GM12878 (cell line): ENCODE data around the gene CASK. TPM values are rescaled to one million over a fixed set of nuclear protein-coding genes. Genes with fewer than 3 reads are reported as not detected.

Experiments used
- ATAC-seq: fragments of 200-7000 bp; cut with Tn5 transposase; 3 replicates; pipeline ENCODE4 v1.9.1; 2020; ENCODE audit warnings: mild to moderate bottlenecking, moderate library complexity
- BruUV-seq: library from RNA; stranded (reverse); fragments of 400-500 nt; replicated peaks from 2 replicates; lab custom pipeline; 2021; lab: Mats Ljungman, UMichigan
- CTCF ChIA-PET: fragments of 300-600 bp; sonication (Branson Sonifier 250); formaldehyde crosslinking; extraction: SDS; loops from one replicate; lab custom pipeline; 2021; ENCODE audit warnings: inconsistent platforms; lab: Yijun Ruan, JAX
- POLR2A ChIA-PET: fragments of 350-600 bp; formaldehyde crosslinking; extraction: SDS; loops from one replicate; lab custom pipeline; 2021; ENCODE audit warnings: inconsistent platforms; lab: Charles Lee
- RAD21 ChIA-PET: fragments of 300-600 bp; sonication (Branson Sonifier 250); formaldehyde crosslinking; loops from one replicate; lab custom pipeline; 2023; ENCODE audit warnings: antibody characterized with exemption; ENCODE audit not compliant: unreplicated experiment; lab: Charles Lee
- SMC1A ChIA-PET: fragments of 300-600 bp; sonication (Branson Sonifier 250); formaldehyde crosslinking; loops from one replicate; lab custom pipeline; 2023; ENCODE audit not compliant: unreplicated experiment, uncharacterized antibody; lab: Charles Lee
- DNase-seq: peaks from one replicate; pipeline ENCODE4 v3.0.0-alpha.2; 2011; ENCODE audit warnings: low read depth, low spot score
- FAIRE-seq: peaks from 3 replicates; lab custom pipeline; 2011; peaks lifted over from hg19 to GRCh38; lab: Jason Lieb, UNC
- H2AFZ ChIP-seq: 2 replicates; pipeline ENCODE4 v1.6.0; 2011; ENCODE audit warnings: low read depth, low read length, control low read depth; ENCODE audit not compliant: control insufficient read depth
- H3K27ac ChIP-seq: 2 replicates; pipeline ENCODE4 v1.5.1; 2011; ENCODE audit warnings: control low read depth; ENCODE audit not compliant: control insufficient read depth, insufficient read depth
- H3K27me3 ChIP-seq, 2 experiments: replicated peaks in 1 of 2; 2 replicates each; pipeline versions ENCODE4 v1.6.0 to v1.6.1; 2011; ENCODE audit warnings: low read length in 1 of 2; ENCODE audit not compliant: control insufficient read depth in 2 of 2, insufficient read depth in 2 of 2
- H3K36me3 ChIP-seq, 2 experiments: 2 replicates each; pipeline ENCODE4 v1.5.1; 2011; ENCODE audit warnings: low read length in 1 of 2; ENCODE audit not compliant: control insufficient read depth in 2 of 2, insufficient read depth in 2 of 2
- H3K4me1 ChIP-seq: 2 replicates; pipeline ENCODE4 v1.6.1; 2011; ENCODE audit warnings: mild to moderate bottlenecking, low read length, moderate library complexity, mixed read lengths; ENCODE audit not compliant: control insufficient read depth, insufficient read depth
- H3K4me2 ChIP-seq: 2 replicates; pipeline ENCODE4 v1.6.0; 2011; ENCODE audit warnings: control low read depth; ENCODE audit not compliant: control insufficient read depth, insufficient read depth
- H3K4me3 ChIP-seq: fragments of 200-600 bp; sonication (generic); 2 replicates; pipeline ENCODE4 v1.5.1; 2016
- H3K79me2 ChIP-seq: 2 replicates; pipeline ENCODE4 v1.6.0; 2011; ENCODE audit warnings: low read length; ENCODE audit not compliant: control insufficient read depth, insufficient read depth
- H3K9ac ChIP-seq: 2 replicates; pipeline ENCODE4 v1.8.0; 2011; ENCODE audit warnings: low read length, control low read depth, mixed read lengths; ENCODE audit not compliant: control insufficient read depth, insufficient read depth
- H3K9me3 ChIP-seq: replicated peaks from 3 replicates; pipeline ENCODE4 v1.5.1; 2011; ENCODE audit warnings: mild to moderate bottlenecking, low read length; ENCODE audit not compliant: control insufficient read depth, insufficient read depth
- H4K20me1 ChIP-seq: 2 replicates; pipeline ENCODE4 v1.6.0; 2011; ENCODE audit not compliant: control insufficient read depth, insufficient read depth
- BHLHE40 ChIP-seq, 2 experiments: fragments of 450-650 bp in 1 of 2; IDR thresholded peaks; 2 replicates each; pipeline ENCODE4 v1.6.1; 2011 to 2017; ENCODE audit warnings: low read depth in 2 of 2, borderline replicate concordance in 1 of 2, improper control_type of control experiment in 1 of 2, low read length in 1 of 2, mild to moderate bottlenecking in 1 of 2
- CREB1 ChIP-seq: IDR thresholded peaks from 2 replicates; pipeline ENCODE4 v1.6.1; 2012; ENCODE audit warnings: low read depth, mild to moderate bottlenecking, inconsistent platforms
- EP300 ChIP-seq, 2 experiments: fragments of 150-350 bp in 1 of 2; IDR thresholded peaks; 2 replicates each; pipeline ENCODE4 v1.6.1; 2011 to 2012; ENCODE audit warnings: low read depth in 2 of 2, low read length in 2 of 2, borderline replicate concordance in 1 of 2, improper control_type of control experiment in 1 of 2, inconsistent platforms in 1 of 2; ENCODE audit not compliant: control insufficient read depth in 1 of 2
- IKZF1 ChIP-seq: fragments of 450-650 bp; conservative IDR thresholded peaks from 2 replicates; pipeline ENCODE4 v1.6.1; 2017; ENCODE audit warnings: antibody characterized with exemption, mild to moderate bottlenecking
- IKZF2 ChIP-seq, 2 experiments: fragments of 450-650 bp; IDR thresholded peaks; 2 replicates each; pipeline ENCODE4 v1.6.1; 2017; ENCODE audit warnings: mild to moderate bottlenecking in 2 of 2, moderate library complexity in 2 of 2
- NR2C2 ChIP-seq: IDR thresholded peaks from 2 replicates; pipeline ENCODE4 v1.6.1; 2011; ENCODE audit warnings: borderline replicate concordance, low read depth; ENCODE audit not compliant: control insufficient read depth, insufficient read length
- RBBP5 ChIP-seq: fragments of 200-600 bp; sonication (generic); conservative IDR thresholded peaks from 2 replicates; pipeline ENCODE4 v1.6.1; 2016
- RUNX3 ChIP-seq: IDR thresholded peaks from 2 replicates; pipeline ENCODE4 v1.6.1; 2012; ENCODE audit warnings: low read length, inconsistent platforms
- SPI1 ChIP-seq: IDR thresholded peaks from 2 replicates; pipeline ENCODE4 v1.6.1; 2011; ENCODE audit warnings: low read depth, mild to moderate bottlenecking, low read length, moderate library complexity, borderline replicate concordance; ENCODE audit not compliant: insufficient read depth
- TCF12 ChIP-seq: IDR thresholded peaks from 2 replicates; pipeline ENCODE4 v1.6.1; 2011; ENCODE audit warnings: low read depth, mild to moderate bottlenecking, low read length
- ZNF274 ChIP-seq: IDR thresholded peaks from one replicate; pipeline ENCODE4 v1.8.0; 2011; ENCODE audit not compliant: insufficient read length, insufficient read depth
- WGBS: methylation state at CpG from one replicate; pipeline ENCODE4 v1.1.6; 2016; ENCODE audit warnings: low lambda C conversion rate; ENCODE audit not compliant: insufficient replicate concordance, insufficient coverage; ENCODE audit errors: missing lambda C conversion rate; 5-methylcytosine and 5-hydroxymethylcytosine counted together
- in situ Hi-C: fragments of 300-500 bp; cut with MboI; formaldehyde crosslinking; loops from 9 replicates; pipeline ENCODE4 v1.14.3; 2018; ENCODE audit warnings: mixed read lengths
- intact Hi-C: fragments of 100-400 bp; cut with micrococcal nuclease; formaldehyde crosslinking; loops from one replicate; pipeline ENCODE4 v1.14.2; 2022; ENCODE audit not compliant: unreplicated experiment
- polyA plus RNA-seq, 11 experiments: library from polyadenylated mRNA; depleted of rRNA in 4 of 11; unstranded in 6 of 11; stranded (reverse) in 5 of 11; fragments of >200 nt; fragmentation: Nextera tagmentation in 4 of 11; fragmentation: Illumina TruSeq in 1 of 11; extraction: Ambion mirVana in 4 of 11; extraction: Trizol in 1 of 11; gene quantifications; 1 replicate in 1 of 11; 2 replicates in 10 of 11; pipeline versions ENCODE4 v1.2.1 to v1.2.3, GENCODE V29; 2011 to 2016; ENCODE audit warnings: inconsistent platforms in 2 of 11, missing spikeins in 2 of 11, low read depth in 1 of 11
- total RNA-seq, 4 experiments: library from RNA; depleted of rRNA in 3 of 4; stranded (reverse); fragments of >200 nt in 3 of 4; fragmentation: Illumina TruSeq in 1 of 4; extraction: Trizol in 1 of 4; gene quantifications; 2 replicates each; pipeline versions ENCODE4 v1.2.1 to v1.2.3, GENCODE V29; 2013 to 2021

The CASK gene
- total and polyA plus RNA-seq, 10 of the 15 experiments (the other 5 are each of a cell fraction or from before 2014, with no cell fraction given): 0.60 to 45.9 (median 4.8) TPM

GRCh38 chrX:41796577-41796976 is 126.8 kb downstream of the CASK start:
- ChIA-PET POLR2A (interaction anchor here (0.6 to 0.7 kb wide), 2 partner anchors 24 to 122 kb away, joined by 4 read pairs; no protein-coding TSS in a partner anchor), RAD21 (interaction anchor here (0.8 to 1.9 kb wide), 7 partner anchors 15 to 308 kb away, joined by 3 to 7 read pairs (median 3); no protein-coding TSS in a partner anchor), CTCF (interaction anchor here (0.6 to 2.9 kb wide), 7 partner anchors 10 to 1761 kb away, joined by 3 to 16 read pairs (median 4); no protein-coding TSS in a partner anchor), SMC1A (interaction anchor here (0.7 to 1.6 kb wide), 7 partner anchors 17 to 1763 kb away, joined by 3 to 5 read pairs (median 4); no protein-coding TSS in a partner anchor)
- no TSS peak for BruUV-seq
- in situ Hi-C loops: loop anchor here (5.0 to 10.0 kb wide), 2 partner anchors 1148 to 1766 kb away; no protein-coding TSS in a partner anchor
- H2AFZ ChIP-seq: no peak overlapping the region
- H3K27me3 ChIP-seq: no peaks in the 10 kb centered on the region
- intact Hi-C loops: loop anchor here (5.0 to 10.0 kb wide), 8 partner anchors 41 to 1956 kb away; no protein-coding TSS in a partner anchor
- no peaks in the 10 kb centered on the region for H3K79me2 ChIP-seq
- H3K4me1 ChIP-seq: no peaks in the 10 kb centered on the region
- H3K4me2 ChIP-seq: no peak overlapping the region
- no peak for TF ChIP-seq NR2C2
- no peak for TF ChIP-seq ZNF274
- 0 out of 2 replicates have a peak, but pooled peaks have one; percentile 19 for TF ChIP-seq TCF12
- TF ChIP-seq CREB1: no peak
- 0 out of 4 replicates have a peak, but pooled peaks of 1 of the 2 experiments have one; percentile 31 for TF ChIP-seq EP300 (IDR thresholded peaks at IDR 0.05; ENCODE audit: borderline replicate concordance in 1 of 2, control insufficient read depth in 1 of 2, low read depth in 2 of 2, low read length in 2 of 2)
- TF ChIP-seq BHLHE40 (IDR thresholded peaks at IDR 0.05; ENCODE audit: borderline replicate concordance in 1 of 2, low read depth in 2 of 2, low read length in 1 of 2): no peak
- TF ChIP-seq RBBP5: no peak
- TF ChIP-seq RUNX3: peak; percentile 40
- TF ChIP-seq IKZF2 (IDR thresholded peaks at IDR 0.05): peak; percentile 26 to 55; a peak in 2 of 4 replicates
- TF ChIP-seq SPI1: no peak
- peak; percentile 35; the same call in 1 of the 2 replicates for TF ChIP-seq IKZF1
- H3K9ac ChIP-seq: no peak overlapping the region
- H3K36me3 ChIP-seq: no peaks in the 10 kb centered on the region
- H3K9me3 ChIP-seq: no peaks in the 10 kb centered on the region; the same call in 1 of the 3 replicates
- H3K27ac ChIP-seq: no peak overlapping the region
- H3K4me3 ChIP-seq: no peak overlapping the region
- H4K20me1 ChIP-seq: no peaks in the 10 kb centered on the region
- ATAC-seq (peak; percentile 41), FAIRE-seq (peak; percentile 81), DNase-seq (no peak)
- WGBS: 53% methylated on average over 1 of the region's 1 CpG
